GM19372 (cell line): ENCODE results near the gene PLCXD3.
"Not testable (repeated sequence)": the region's sequence is repeated elsewhere in the genome, so short reads cannot be mapped to it uniquely, and the experiment has no call there.

Experiments used
- ATAC-seq: cut with Tn5 transposase; IDR thresholded peaks from one replicate; pipeline ENCODE4 v1.9.1; 2021; ENCODE audit warnings: mild to moderate bottlenecking, low read depth, moderate library complexity; ENCODE audit not compliant: unreplicated experiment

Gene PLCXD3

DNA sequence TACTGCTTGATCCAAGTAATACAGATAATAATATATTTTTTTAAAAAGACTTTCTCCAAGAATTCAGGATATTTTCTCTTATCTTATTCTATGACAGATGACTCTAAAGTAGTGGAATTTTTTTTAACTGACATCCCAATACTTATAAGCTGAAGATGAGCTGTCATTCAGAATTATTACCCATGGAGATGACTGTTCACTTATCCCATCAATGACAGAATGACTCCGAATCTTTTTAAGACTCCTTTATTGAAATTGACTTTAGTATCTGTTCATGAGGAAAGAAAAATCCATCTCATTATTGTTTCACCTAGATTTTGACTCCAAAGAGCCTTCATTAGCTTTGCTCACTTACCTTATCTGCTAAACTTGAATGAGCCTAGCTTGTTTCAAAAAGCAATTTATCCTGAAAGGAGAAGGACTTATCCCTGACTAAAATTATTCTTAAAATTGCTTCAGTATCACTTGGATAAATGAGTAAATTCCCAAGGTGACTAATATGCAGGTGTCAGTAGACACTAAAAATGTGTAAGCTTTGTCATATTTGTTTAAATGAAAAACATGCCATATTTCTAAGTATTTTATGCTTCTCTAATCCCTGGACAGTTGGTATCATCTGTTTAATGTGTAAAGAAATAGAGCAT, 146.9 kb downstream of the PLCXD3 start:
- no peak for ATAC-seq

DNA sequence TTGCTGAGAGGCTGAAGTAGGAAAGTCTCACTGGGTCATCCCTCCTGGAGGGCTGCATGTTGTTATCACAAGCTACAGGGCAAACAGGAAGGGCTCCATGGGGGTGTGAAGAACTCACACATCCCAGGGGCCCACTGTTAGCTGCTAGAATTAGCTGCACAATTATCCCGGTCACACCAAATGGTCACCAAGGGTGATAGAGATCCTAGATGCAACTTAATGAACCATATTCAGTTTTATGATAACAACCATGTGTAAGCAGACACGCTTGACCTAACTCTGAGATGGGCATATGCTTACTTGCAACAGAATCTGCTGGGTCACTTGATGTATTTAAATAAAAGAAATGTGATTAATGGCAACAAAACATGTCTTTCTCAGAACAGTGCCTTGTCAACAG, 153.6 kb downstream of the PLCXD3 start:
- no peak for ATAC-seq

DNA sequence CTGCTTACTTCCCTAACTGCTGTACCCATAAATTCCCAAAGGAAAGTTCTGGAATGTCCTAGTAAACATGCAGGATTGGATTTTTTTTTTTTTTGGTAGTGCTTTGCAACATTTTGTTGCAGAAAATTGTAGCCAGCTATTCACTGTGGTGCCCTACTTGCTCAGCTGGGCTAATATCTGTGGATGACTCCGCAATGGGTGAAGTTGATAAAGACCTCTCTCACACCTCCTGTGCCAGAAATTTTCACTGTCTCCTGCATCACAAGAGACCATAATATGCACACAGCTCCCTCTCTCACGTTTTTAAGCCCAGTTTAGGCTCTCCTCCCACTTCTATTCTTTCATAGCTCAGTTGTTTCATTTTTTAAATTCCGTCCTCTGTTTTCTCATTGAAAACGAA, 160.6 kb downstream of the PLCXD3 start:
- ATAC-seq: no peak

DNA sequence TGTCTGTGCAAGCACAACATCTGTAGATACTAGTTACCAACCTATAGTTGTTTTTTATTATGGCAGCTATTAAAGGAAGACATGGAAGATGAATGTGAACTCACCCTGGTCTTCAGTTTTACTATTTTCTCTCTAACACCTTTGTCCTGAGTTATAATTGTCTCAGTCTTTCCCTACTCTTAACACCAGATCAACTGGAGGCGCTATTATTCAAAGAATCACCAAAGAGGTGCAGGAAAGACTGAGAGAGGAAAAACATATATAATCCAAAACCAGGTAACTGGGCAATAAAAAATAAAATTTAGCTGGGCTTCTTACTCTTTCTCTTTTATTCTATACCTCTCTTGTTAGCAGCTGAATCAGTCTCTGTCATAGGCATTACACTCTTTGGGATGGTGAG, 162.8 kb downstream of the PLCXD3 start:
- ATAC-seq: no peak

DNA sequence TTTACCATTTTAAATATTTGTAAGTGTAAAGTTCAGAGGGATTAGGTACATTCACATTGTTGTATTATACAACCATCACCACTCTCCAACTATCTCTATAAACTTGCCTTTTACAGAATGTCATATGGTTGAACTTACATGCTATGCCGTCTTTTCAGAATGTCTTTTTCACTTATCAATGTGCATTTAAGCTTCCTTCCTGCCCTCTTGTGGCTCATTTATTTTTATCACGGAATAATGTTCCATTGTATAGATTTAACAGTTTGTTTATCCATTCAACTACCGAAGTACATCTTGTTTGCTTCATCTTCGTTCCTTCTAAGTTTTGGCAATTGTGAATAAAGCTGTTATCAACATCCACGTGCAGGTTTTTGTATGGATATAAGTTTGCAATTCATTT, 163.8 kb downstream of the PLCXD3 start:
- no peak for ATAC-seq

DNA sequence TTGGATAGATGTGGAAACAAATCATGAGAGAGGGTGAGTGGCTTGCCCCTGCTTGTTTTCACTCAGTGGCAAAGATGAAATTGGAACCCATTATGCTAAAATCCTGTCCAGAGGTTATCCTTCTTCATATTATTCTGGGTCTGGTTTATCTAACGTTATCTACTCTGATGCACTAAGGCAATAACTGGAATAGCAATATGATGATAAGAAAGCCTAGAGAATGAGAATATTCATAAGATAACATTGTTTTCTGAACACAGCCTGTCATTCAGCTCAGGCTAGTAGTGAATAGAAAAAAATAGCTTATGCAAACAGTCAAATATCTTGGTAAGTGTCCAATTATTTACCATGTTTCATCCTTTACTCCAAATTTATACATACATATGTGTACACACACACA, 165.1 kb downstream of the PLCXD3 start:
- ATAC-seq: no peak

DNA sequence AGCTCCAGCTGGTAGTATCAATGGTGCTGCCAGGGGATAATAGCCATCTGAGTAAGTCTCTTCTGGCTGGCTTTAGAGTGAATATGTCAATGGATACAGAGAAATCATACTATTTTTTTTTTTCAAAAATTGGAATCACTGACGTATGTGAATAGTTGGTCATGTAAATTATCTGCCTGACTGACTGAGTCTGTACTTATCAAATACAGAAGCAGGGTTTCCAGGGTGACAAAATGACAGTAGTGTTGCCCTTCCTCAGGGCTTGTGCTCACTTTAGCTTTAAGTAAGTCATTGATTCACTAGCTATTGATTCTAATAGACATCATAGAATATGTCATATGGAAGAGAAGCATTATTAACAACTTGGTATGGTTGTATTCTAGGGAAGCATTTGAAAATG, 171.1 kb downstream of the PLCXD3 start:
- no peak for ATAC-seq

DNA sequence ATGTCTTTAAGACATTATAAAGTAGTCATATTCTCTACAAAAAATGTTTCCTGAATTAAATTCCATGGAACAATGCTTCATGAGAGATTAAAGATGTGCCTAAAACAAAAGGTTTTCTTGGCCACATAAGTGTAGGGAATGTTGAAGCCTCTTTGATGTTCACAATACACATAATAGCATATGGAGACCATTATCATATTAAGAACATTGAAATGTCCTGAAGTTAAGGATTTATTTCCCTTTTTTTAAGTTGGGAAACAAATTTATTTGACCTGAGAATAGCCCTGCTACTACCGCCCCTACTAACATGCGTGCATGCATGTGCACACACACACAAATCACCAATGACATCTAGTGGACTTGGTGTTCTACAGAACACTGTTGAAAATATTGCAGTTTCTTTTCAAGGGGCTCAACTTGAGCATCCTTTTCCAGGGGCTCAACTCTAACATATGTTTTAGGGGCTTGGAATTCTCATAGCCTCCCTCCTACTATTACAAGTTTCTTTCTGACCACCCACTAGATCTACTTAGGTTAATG, 172.2 kb downstream of the PLCXD3 start:
- no peak for ATAC-seq

DNA sequence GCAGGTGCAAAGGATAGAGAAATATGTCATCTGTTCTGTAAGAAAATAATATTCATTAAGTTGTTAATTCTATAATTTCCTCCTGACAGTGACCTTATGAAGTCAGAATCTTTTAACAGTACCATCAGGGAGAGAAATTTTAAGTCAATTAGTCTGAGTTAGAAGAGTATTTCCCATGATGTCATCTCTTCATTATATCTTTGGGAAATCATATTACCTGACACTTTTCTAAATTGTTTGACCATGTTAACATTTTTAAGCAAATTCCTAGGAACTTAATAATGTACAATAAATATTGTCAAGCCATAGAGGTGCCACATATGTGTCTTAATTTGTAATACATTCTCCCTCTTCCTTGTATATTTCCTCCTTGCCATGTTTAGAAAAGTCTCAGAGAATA, 172.7 kb downstream of the PLCXD3 start:
- no peak for ATAC-seq

DNA sequence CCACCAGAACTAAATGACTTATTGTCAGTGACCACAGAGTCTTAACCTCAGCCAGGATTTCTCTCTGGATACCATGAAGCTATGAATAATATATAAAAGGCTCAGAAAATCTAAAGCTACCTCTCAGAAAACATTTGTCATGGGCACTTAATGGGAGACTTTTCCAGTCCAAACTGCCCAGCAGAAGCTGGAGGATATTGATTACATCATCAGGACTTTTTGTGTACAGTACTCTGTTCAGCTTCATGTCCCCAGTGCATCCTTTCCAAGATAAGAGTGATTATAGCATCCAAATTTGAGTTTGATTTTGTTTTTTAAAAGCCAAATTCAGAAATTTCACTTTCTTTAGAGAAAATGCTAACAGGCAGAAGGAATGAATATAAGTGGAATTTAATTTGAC, 173.2 kb downstream of the PLCXD3 start:
- ATAC-seq: no peak

DNA sequence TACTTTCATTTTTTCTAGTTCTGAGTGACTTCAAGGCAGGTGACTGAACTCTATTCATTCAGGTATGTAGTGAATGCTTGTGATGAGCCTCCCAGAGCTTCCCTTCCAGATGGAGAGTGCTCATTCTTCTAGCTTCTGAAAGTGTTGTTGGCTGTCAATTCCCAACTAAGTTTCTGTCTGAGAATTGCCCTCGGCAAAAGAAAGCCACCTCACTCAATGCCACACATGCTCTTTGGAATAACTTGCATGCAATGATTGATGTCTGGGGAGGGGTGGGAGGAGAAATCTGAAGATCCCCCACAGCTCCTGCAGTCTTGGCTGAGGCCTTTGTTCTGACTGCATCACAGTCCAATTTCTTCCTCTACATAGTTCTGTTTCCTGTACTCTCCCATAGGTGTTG, 173.9 kb downstream of the PLCXD3 start:
- no peak for ATAC-seq

DNA sequence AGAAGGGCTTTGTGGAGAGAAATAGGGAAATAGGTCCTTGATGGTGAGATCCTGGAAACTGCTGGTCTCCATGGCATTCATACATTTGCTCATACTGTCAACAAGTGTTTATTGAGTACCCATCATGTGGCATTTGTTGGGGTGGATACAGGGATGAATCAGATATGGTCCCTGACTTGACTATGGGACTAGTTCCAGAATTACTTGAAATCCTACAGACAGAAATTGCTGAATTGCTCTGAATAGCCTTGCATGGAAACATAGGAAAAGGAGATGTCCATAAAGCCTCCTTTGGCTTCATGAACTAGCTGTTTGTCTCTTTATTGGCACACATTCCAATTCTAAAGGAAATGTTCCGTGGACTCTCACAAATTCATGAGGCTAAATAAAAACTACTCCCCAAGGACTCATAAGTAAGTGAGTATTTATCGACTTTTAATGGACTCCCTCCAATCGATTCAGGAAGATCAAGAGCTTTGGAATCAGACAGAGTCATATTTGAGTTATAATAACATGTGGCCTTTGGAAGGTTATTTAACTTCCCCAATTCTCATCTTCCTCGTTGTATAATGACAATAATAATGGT, 174.7 kb downstream of the PLCXD3 start:
- no peak for ATAC-seq

DNA sequence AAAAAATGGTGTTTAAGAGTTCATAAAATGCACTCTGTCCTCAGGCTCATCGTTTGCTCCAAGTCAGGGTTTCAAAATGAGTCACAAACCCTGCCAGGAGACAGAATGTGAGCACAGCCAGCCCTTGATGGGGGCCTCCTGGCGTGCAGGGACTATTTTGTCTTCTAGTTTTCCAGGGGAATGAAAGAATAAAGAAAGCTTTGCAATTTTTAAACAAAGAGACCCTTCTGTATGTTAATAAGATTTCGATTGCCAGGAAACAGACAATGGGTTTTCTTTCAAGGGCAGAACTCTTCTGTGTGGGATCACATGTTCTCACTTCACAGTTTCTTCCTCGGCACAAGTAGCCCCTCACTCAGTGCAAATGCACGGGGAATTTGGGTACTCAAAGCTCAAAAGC, 175.6 kb downstream of the PLCXD3 start:
- peak; percentile 54 for ATAC-seq

DNA sequence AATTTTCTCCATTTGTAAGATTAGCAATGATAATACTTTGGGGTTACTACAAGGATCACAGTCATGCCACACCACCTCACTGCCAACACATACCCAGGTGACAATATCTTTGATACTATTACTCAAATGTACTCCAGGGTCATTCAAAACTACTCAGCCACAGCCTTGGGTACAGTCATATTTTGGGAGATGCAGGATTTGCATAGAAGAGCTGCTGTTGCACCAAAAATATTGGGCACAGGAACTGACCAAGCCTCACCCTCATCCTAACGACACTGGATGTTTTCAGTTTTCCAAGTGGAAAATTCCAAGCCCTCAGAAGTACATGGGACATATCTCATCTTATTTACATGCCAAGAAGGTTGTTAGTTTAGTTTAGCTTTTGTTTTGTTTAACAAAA, 176.2 kb downstream of the PLCXD3 start:
- no peak for ATAC-seq

DNA sequence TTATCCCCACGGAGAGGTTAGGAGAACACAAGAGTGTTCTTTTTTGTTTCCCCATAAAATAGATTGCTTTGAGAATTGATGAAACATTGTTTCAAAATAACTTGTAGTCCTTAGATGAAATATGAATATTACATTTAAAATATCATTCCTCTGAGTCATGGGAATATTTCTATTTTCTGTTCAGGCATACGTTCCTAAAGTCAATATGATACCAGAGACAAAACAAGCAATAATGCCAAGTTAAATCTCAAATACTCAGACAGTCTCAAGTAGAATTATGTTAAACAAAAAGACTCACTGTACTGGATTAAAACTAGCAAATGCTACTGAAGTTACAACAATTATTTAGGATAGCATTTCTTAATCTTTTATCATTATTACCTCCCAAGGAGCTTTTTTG, 185.3 kb downstream of the PLCXD3 start:
- ATAC-seq: no peak

DNA sequence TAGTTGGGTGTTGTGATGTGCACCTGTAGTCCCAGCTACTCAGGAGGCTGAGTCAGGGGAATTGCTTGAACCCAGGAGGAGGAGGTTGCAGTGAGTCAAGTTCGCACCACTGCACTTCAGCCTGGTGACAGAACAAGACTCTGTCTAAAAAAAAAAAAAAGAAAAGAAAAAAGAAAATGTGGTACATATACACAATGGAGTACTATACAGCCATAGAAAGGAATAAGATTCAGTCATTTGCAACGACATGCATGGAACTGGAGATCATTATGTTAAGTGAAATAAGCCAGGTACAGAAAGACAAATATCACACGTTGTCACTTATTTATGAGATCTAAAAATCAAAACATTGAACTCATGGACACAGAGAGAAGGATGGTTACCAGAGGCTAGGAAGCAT, 187.6 kb downstream of the PLCXD3 start:
- not testable (repeated sequence) for ATAC-seq

DNA sequence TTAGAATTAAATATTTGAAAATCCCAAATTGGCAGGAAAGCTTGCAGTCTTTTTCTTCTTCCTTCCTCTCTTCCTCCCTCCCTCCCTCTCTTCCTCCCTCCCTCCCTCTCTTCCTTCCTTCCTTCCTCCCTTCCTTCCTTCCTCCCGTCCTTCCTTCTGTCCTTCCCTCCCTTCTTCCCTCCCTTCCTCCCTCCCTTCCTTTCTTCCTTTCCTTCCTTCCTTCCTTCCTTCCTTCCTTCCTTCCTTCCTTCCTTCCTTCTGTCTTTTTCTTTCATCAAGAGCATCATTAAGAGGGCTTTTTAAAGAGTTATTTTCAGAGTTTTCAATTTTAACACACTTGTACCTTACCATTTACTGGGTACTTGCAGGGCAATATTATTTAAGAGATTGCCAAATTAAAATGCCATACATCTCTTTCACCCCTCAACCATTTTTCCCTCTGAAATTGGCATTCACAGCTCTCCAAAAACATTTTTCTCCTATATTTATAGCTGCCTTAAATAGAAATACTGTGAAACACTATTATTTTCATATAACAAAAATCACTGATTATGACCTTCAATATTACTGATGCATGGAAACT, 197.8 kb downstream of the PLCXD3 start:
- no peak for ATAC-seq

DNA sequence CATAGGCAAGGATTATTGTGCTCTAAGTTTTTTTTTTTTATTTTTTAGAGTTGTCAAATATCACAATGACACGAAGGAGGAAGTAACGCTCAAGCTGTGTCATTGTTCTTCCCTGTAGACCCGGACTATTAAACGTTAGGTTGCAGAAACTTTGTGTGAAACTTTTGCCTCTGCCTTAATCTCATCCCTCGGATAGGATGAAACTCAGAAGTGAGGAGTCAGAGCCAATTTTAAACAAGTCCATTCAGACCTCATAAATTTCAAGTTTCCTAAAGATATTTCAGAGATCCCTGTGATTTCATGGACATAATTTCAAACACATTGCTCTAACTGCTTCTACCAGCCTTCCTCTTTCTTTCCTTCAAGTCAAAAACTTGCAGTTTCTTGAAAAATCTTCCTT, 198.3 kb downstream of the PLCXD3 start:
- no peak for ATAC-seq

DNA sequence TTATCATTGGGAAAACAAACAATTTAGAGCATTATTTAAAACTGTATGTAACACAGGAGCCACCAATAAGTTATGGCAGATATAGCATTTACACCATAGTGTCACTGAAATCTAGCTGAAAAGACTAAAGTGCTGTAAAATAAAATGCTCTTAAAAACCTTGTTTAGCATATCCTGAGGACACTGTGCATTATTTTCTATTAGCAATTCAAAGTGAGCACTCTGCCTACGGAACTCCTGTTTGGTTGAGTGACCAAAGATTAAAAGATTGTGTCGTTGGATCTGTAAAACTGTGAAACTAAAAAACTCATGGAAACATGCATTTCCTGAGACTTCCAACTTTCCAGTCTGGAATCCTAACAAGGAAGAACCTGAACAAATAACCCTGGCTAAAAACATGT, 201.1 kb downstream of the PLCXD3 start:
- no peak for ATAC-seq

DNA sequence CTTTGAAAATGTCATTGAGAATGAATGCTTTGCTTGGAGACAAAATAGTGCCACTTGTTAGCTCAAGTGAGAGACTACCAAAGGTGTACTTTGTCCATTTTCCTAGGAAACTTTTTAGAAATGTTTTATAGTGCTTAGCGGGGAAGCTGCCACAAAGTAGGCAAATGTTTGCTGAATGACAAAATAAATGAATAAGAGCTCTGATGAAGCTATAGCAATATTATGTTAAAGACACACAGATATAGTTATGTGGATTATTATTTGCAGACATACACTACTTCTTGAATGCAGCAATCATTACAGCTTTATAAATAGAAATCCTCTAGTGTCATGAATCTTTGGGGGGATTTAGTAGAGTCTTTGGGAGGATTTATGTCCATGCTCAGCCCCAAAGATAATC, 204.4 kb downstream of the PLCXD3 start:
- ATAC-seq: no peak

DNA sequence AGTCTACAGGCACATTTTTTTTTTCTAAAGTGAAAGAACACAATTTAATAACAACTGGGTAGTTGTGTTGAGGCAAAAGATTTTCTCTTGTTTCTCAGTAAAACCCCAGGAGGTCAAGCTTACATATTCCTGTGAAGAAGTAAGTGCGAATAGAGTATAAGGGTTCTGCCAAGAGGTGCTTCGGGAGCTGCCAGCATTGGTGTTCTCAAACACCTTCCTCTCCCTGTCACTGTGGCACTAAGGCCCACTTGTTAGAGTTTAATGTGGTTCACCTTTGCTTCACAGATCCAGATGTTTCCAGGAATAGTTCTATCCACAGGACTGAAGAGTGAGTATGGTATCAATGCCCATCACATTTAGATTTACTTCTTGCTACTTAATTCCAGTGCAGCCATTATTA, 205.3 kb downstream of the PLCXD3 start:
- ATAC-seq: no peak

DNA sequence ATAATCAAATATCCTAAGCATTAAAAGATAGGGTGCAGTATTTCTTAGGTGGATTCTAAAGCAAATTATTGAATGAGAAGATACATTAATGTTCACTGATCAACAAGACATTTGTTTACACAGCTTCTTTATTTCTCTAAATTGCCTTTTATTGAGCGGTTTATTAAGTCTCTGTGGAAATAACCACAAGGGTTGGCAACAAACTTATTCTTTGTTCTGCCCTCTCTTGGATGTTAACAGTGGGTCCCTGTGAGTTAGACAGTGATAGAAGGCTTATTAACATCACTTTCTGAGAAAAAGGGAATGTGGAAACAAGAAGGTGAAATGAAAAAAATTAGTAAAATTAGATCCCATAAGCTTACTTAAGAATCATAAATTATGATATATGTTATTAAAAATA, 214.3 kb downstream of the PLCXD3 start:
- ATAC-seq: no peak
